HCT116 (cell line): ENCODE data around the gene PJA2. TPM values are rescaled to one million over a fixed set of nuclear protein-coding genes. Genes with fewer than 3 reads are reported as not detected.

Experiments used
- ATAC-seq: fragments of 200-7000 bp; cut with Tn5 transposase; 2 replicates; pipeline ENCODE4 v1.9.1; 2020; ENCODE audit warnings: mild to moderate bottlenecking, moderate library complexity
- BruUV-seq: library from RNA; stranded (reverse); fragments of 400-500 nt; replicated peaks from 2 replicates; lab custom pipeline; 2021; lab: Mats Ljungman, UMichigan
- CTCF ChIA-PET: fragments of 300-600 bp; sonication (Branson Sonifier 250); formaldehyde crosslinking; loops from one replicate; lab custom pipeline; 2021; ENCODE audit warnings: antibody characterized with exemption; lab: Charles Lee
- POLR2A ChIA-PET: fragments of 300-600, 350-600 bp; sonication (Branson Sonifier 250); formaldehyde crosslinking; loops from one replicate; lab custom pipeline; 2021; ENCODE audit warnings: antibody characterized with exemption; lab: Charles Lee
- RAD21 ChIA-PET, 2 experiments: fragments of 300-600 bp; sonication (Branson Sonifier 250); formaldehyde crosslinking; loops; one replicate each; lab custom pipeline; 2023; ENCODE audit warnings: low total read pairs in 2 of 2; ENCODE audit not compliant: uncharacterized antibody in 2 of 2, unreplicated experiment in 2 of 2, low non-redundant PET in 1 of 2; lab: Charles Lee
- DNase-seq: peaks from one replicate; pipeline ENCODE4 v3.0.0-alpha.2; 2010; ENCODE audit warnings: low read depth, low spot score
- H2AFZ ChIP-seq: fragments of 200-600 bp; shearing (Covaris generic), sonication (generic); 2 replicates; pipeline ENCODE4 v1.6.1; 2017; ENCODE audit warnings: low read depth, mixed run types, mixed read lengths, antibody characterized with exemption, low read length; ENCODE audit not compliant: poor library complexity, severe bottlenecking
- H3K27ac ChIP-seq: 2 replicates; pipeline ENCODE4 v1.5.1; 2012; ENCODE audit warnings: low read depth, low read length
- H3K27me3 ChIP-seq: fragments of 200-600 bp; sonication (generic); 2 replicates; pipeline ENCODE4 v1.6.1; 2016; ENCODE audit warnings: mixed run types, low read length, mixed read lengths; ENCODE audit not compliant: insufficient read depth
- H3K36me3 ChIP-seq, 2 experiments: fragments of 200-500 bp in 1 of 2; fragments of 200-600 bp in 1 of 2; sonication (Bioruptor generic) in 1 of 2; sonication (generic) in 1 of 2; 2 replicates each; pipeline versions ENCODE4 v1.5.1 to v1.6.1; 2014 to 2016; ENCODE audit warnings: low read length in 2 of 2, inconsistent platforms in 1 of 2, mixed read lengths in 1 of 2, mixed run types in 1 of 2; ENCODE audit not compliant: insufficient read depth in 2 of 2, control insufficient read depth in 1 of 2
- H3K4me1 ChIP-seq, 2 experiments: fragments of 200-600 bp in 1 of 2; sonication (generic) in 1 of 2; 2 replicates each; pipeline versions ENCODE4 v1.5.1 to v1.6.1; 2012 to 2017; ENCODE audit warnings: low read length in 2 of 2, inconsistent platforms in 1 of 2, mild to moderate bottlenecking in 1 of 2, mixed read lengths in 1 of 2, mixed run types in 1 of 2, moderate library complexity in 1 of 2; ENCODE audit not compliant: insufficient read depth in 2 of 2, control insufficient read depth in 1 of 2
- H3K4me2 ChIP-seq: fragments of 200-600 bp; sonication (generic); 2 replicates; pipeline ENCODE4 v1.6.1; 2017; ENCODE audit warnings: mixed run types, low read length, mixed read lengths
- H3K4me3 ChIP-seq, 2 experiments: fragments of 200-600 bp in 1 of 2; sonication (generic) in 1 of 2; replicated peaks in 1 of 2; 2 replicates each; pipeline ENCODE4 v1.5.1; 2011 to 2016; ENCODE audit warnings: low read length in 2 of 2, control low read depth in 1 of 2, low read depth in 1 of 2, mild to moderate bottlenecking in 1 of 2, mixed read lengths in 1 of 2, mixed run types in 1 of 2
- H3K79me2 ChIP-seq: fragments of 200-600 bp; sonication (generic); 2 replicates; pipeline ENCODE4 v1.6.1; 2017; ENCODE audit warnings: mild to moderate bottlenecking, mixed run types, low read length, moderate library complexity, mixed read lengths; ENCODE audit not compliant: insufficient read depth
- H3K9ac ChIP-seq: fragments of 200-600 bp; sonication (generic); 2 replicates; pipeline ENCODE4 v1.6.1; 2016; ENCODE audit warnings: low read length, mixed read lengths
- H3K9me2 ChIP-seq: fragments of 200-600 bp; sonication (generic), shearing (Covaris generic); 2 replicates; pipeline ENCODE4 v1.6.1; 2017; ENCODE audit warnings: mixed run types, mild to moderate bottlenecking, moderate library complexity; ENCODE audit not compliant: insufficient read depth
- H3K9me3 ChIP-seq, 2 experiments: fragments of 200-500 bp in 1 of 2; fragments of 200-600 bp in 1 of 2; sonication (Bioruptor generic) in 1 of 2; sonication (generic) in 1 of 2; 2 replicates each; pipeline ENCODE4 v1.6.1; 2014 to 2017; ENCODE audit warnings: low read length in 2 of 2, mixed read lengths in 2 of 2, inconsistent platforms in 1 of 2, low read depth in 1 of 2, mild to moderate bottlenecking in 1 of 2, mixed run types in 1 of 2, moderate library complexity in 1 of 2; ENCODE audit not compliant: control insufficient read depth in 1 of 2, insufficient read depth in 1 of 2
- H4K20me1 ChIP-seq: fragments of 200-600 bp; sonication (generic), shearing (Covaris generic); 2 replicates; pipeline ENCODE4 v1.6.1; 2017; ENCODE audit warnings: mixed run types, mild to moderate bottlenecking, moderate library complexity; ENCODE audit not compliant: insufficient read depth
- CBX3 ChIP-seq: IDR thresholded peaks from 2 replicates; pipeline ENCODE4 v1.6.1; 2012; ENCODE audit warnings: low read depth
- CEBPB ChIP-seq: IDR thresholded peaks from 2 replicates; pipeline ENCODE4 v1.6.1; 2012; ENCODE audit warnings: low read depth
- EGR1 ChIP-seq: IDR thresholded peaks from 2 replicates; pipeline ENCODE4 v1.6.1; 2012; ENCODE audit warnings: low read depth
- ELF1 ChIP-seq: IDR thresholded peaks from 2 replicates; pipeline ENCODE4 v1.6.1; 2012; ENCODE audit warnings: low read depth, borderline replicate concordance
- EZH2phosphoT487 ChIP-seq: fragments of 200-600 bp; IDR thresholded peaks from 2 replicates; pipeline ENCODE4 v1.6.1; 2018; ENCODE audit warnings: antibody characterized with exemption, borderline replicate concordance
- FOSL1 ChIP-seq: IDR thresholded peaks from 2 replicates; pipeline ENCODE4 v1.6.1; 2012; ENCODE audit warnings: low read depth
- JUND ChIP-seq: IDR thresholded peaks from 2 replicates; pipeline ENCODE4 v1.6.1; 2012
- POLR2A ChIP-seq: IDR thresholded peaks from 2 replicates; pipeline ENCODE4 v1.7.0; 2011; ENCODE audit warnings: borderline replicate concordance; ENCODE audit not compliant: insufficient read depth, insufficient read length; ENCODE audit errors: extremely low read depth
- POLR2AphosphoS5 ChIP-seq: IDR thresholded peaks from 2 replicates; pipeline ENCODE4 v1.6.1; 2011; ENCODE audit warnings: mild to moderate bottlenecking, low read depth, low read length, moderate library complexity
- SIN3A ChIP-seq: IDR thresholded peaks from 2 replicates; pipeline ENCODE4 v1.6.1; 2012; ENCODE audit warnings: low read depth
- SP1 ChIP-seq: IDR thresholded peaks from 2 replicates; pipeline ENCODE4 v1.6.1; 2012; ENCODE audit warnings: low read depth
- SRF ChIP-seq: IDR thresholded peaks from 2 replicates; pipeline ENCODE4 v1.6.1; 2012; ENCODE audit warnings: low read depth
- YY1 ChIP-seq: IDR thresholded peaks from 2 replicates; pipeline ENCODE4 v1.6.1; 2011; ENCODE audit warnings: low read length, low read depth, moderate library complexity, mild to moderate bottlenecking; ENCODE audit not compliant: insufficient replicate concordance; ENCODE audit errors: extremely low read depth
- ZNF274 ChIP-seq: fragments of 200-500 bp; sonication (Bioruptor generic); IDR thresholded peaks from 2 replicates; pipeline ENCODE4 v1.6.1; 2014; ENCODE audit warnings: mild to moderate bottlenecking, low read depth, low read length, inconsistent platforms
- intact Hi-C: fragments of 100-400 bp; cut with micrococcal nuclease; formaldehyde crosslinking; loops from 2 replicates; pipeline ENCODE4 v1.10.0; 2022
- total RNA-seq: library from RNA; stranded (reverse); gene quantifications from one replicate; pipeline ENCODE4 v1.2.1, GENCODE V29; 2021; ENCODE audit not compliant: unreplicated experiment
- TF ChIP-seq, protein P1 (sequence below): IDR thresholded peaks from 2 replicates; pipeline ENCODE4 v1.6.1; 2012
- TF ChIP-seq, protein P2 (sequence below): IDR thresholded peaks from 2 replicates; pipeline ENCODE4 v1.6.1; 2011; ENCODE audit warnings: mild to moderate bottlenecking, low read length, moderate library complexity; ENCODE audit not compliant: insufficient replicate concordance; ENCODE audit errors: extremely low read depth
- TF ChIP-seq, protein P3 (sequence below): IDR thresholded peaks from 2 replicates; pipeline ENCODE4 v1.6.1; 2012; ENCODE audit warnings: low read depth
- TF ChIP-seq, protein P4 (sequence below): IDR thresholded peaks from 2 replicates; pipeline ENCODE4 v1.6.1; 2012
- TF ChIP-seq, protein P5 (sequence below), 3 experiments: fragments of 200-600 bp in 1 of 3; sonication (generic) in 1 of 3; IDR thresholded peaks in 2 of 3; conservative IDR thresholded peaks in 1 of 3; 2 replicates each; pipeline ENCODE4 v1.5.1; 2012 to 2017; ENCODE audit warnings: low read depth in 2 of 3, low read length in 2 of 3, antibody characterized with exemption in 1 of 3, borderline replicate concordance in 1 of 3, control low read depth in 1 of 3, mild to moderate bottlenecking in 1 of 3, mixed read lengths in 1 of 3, mixed run types in 1 of 3, moderate library complexity in 1 of 3; ENCODE audit not compliant: insufficient read depth in 1 of 3

The PJA2 gene
- total RNA-seq, 1 experiment from 2014 or later: 38.4 TPM

DNA sequence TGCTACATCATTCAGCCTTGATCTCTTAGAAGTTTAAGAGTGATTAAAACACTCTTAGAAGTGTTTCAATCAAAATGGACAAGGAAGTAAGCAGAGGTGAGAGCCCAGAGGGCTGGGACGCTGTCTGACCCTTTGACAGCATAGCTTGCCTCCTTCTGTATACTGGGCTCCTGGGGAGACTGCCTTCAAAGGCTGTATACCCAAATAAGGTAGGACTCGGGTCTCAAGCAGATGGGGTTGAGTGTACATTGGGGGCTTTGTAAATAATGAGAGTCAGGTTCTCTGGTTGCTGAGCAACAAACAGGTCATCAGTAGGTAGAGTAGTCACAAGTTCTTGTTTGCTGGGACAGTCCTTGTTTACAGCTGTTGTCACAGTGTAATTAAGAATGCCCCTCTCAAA is 97.1 kb downstream of the PJA2 start:
- DNase-seq (no peak), ATAC-seq (no peak)
- ChIA-PET POLR2A (no interaction called here), CTCF (no interaction called here), RAD21 (no interaction called here)
- Histone ChIP-seq H3K9ac (no peak overlapping the region), H3K4me2 (no peak overlapping the region), H2AFZ (no peak overlapping the region), H3K79me2 (no peaks in the 10 kb centered on the region), H3K9me3 (no peaks in the 10 kb centered on the region), H3K36me3 (no peaks in the 10 kb centered on the region), H3K9me2 (no peaks in the 10 kb centered on the region), H4K20me1 (no peaks in the 10 kb centered on the region), H3K4me1 (peaks cover 0 to 7% of the 10 kb centered on the region in 2 experiments; a peak in 2 of 4 replicates), H3K27me3 (no peaks in the 10 kb centered on the region), H3K27ac (no peak overlapping the region), H3K4me3 (no peak overlapping the region)
- TF ChIP-seq SP1 (no peak), EGR1 (no peak), CEBPB (no peak), POLR2AphosphoS5 (no peak), SRF (no peak), CBX3 (no peak), POLR2A (no peak), SIN3A (no peak), EZH2phosphoT487 (no peak), JUND (no peak), ZNF274 (no peak), ELF1 (no peak), FOSL1 (no peak), YY1 (no peak)
- TF ChIP-seq, protein P1, sequence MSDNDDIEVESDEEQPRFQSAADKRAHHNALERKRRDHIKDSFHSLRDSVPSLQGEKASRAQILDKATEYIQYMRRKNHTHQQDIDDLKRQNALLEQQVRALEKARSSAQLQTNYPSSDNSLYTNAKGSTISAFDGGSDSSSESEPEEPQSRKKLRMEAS: no peak
- TF ChIP-seq, protein P2, sequence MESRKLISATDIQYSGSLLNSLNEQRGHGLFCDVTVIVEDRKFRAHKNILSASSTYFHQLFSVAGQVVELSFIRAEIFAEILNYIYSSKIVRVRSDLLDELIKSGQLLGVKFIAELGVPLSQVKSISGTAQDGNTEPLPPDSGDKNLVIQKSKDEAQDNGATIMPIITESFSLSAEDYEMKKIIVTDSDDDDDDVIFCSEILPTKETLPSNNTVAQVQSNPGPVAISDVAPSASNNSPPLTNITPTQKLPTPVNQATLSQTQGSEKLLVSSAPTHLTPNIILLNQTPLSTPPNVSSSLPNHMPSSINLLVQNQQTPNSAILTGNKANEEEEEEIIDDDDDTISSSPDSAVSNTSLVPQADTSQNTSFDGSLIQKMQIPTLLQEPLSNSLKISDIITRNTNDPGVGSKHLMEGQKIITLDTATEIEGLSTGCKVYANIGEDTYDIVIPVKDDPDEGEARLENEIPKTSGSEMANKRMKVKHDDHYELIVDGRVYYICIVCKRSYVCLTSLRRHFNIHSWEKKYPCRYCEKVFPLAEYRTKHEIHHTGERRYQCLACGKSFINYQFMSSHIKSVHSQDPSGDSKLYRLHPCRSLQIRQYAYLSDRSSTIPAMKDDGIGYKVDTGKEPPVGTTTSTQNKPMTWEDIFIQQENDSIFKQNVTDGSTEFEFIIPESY: no peak
- TF ChIP-seq, protein P3, sequence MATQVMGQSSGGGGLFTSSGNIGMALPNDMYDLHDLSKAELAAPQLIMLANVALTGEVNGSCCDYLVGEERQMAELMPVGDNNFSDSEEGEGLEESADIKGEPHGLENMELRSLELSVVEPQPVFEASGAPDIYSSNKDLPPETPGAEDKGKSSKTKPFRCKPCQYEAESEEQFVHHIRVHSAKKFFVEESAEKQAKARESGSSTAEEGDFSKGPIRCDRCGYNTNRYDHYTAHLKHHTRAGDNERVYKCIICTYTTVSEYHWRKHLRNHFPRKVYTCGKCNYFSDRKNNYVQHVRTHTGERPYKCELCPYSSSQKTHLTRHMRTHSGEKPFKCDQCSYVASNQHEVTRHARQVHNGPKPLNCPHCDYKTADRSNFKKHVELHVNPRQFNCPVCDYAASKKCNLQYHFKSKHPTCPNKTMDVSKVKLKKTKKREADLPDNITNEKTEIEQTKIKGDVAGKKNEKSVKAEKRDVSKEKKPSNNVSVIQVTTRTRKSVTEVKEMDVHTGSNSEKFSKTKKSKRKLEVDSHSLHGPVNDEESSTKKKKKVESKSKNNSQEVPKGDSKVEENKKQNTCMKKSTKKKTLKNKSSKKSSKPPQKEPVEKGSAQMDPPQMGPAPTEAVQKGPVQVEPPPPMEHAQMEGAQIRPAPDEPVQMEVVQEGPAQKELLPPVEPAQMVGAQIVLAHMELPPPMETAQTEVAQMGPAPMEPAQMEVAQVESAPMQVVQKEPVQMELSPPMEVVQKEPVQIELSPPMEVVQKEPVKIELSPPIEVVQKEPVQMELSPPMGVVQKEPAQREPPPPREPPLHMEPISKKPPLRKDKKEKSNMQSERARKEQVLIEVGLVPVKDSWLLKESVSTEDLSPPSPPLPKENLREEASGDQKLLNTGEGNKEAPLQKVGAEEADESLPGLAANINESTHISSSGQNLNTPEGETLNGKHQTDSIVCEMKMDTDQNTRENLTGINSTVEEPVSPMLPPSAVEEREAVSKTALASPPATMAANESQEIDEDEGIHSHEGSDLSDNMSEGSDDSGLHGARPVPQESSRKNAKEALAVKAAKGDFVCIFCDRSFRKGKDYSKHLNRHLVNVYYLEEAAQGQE: no peak
- TF ChIP-seq, protein P4, sequence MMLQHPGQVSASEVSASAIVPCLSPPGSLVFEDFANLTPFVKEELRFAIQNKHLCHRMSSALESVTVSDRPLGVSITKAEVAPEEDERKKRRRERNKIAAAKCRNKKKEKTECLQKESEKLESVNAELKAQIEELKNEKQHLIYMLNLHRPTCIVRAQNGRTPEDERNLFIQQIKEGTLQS: no peak
- TF ChIP-seq, protein P5, sequence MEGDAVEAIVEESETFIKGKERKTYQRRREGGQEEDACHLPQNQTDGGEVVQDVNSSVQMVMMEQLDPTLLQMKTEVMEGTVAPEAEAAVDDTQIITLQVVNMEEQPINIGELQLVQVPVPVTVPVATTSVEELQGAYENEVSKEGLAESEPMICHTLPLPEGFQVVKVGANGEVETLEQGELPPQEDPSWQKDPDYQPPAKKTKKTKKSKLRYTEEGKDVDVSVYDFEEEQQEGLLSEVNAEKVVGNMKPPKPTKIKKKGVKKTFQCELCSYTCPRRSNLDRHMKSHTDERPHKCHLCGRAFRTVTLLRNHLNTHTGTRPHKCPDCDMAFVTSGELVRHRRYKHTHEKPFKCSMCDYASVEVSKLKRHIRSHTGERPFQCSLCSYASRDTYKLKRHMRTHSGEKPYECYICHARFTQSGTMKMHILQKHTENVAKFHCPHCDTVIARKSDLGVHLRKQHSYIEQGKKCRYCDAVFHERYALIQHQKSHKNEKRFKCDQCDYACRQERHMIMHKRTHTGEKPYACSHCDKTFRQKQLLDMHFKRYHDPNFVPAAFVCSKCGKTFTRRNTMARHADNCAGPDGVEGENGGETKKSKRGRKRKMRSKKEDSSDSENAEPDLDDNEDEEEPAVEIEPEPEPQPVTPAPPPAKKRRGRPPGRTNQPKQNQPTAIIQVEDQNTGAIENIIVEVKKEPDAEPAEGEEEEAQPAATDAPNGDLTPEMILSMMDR (IDR thresholded peaks at IDR 0.05 in 2 of 3, conservative IDR thresholded peaks at IDR 0.05 in 1 of 3; ENCODE audit: borderline replicate concordance in 1 of 3, insufficient read depth in 1 of 3, low read depth in 2 of 3, low read length in 2 of 3): no peak
- no TSS peak for BruUV-seq
- intact Hi-C loops: no loop called here
